ENCODE data around the gene PCNX2. TPM values are rescaled to one million over a fixed set of nuclear protein-coding genes. Genes with fewer than 3 reads are reported as not detected.

Gene PCNX2
- total RNA-seq, 1 donor from 2014 or later = 48.8 TPM

- intact Hi-C loops (cut with micrococcal nuclease) = no loop called here
These were observed 325.0 kb downstream of the PCNX2 start for GRCh38 chr1:232970508-232970907.

GRCh38 chr1:232969799-232970198, 325.7 kb downstream of the PCNX2 start:
- intact Hi-C loops (cut with micrococcal nuclease) = no loop called here

GRCh38 chr1:232968965-232969364, 326.6 kb downstream of the PCNX2 start:
- intact Hi-C loops (cut with micrococcal nuclease) = no loop called here

- intact Hi-C loops (cut with micrococcal nuclease) = no loop called here
These were observed 327.1 kb downstream of the PCNX2 start for GRCh38 chr1:232968391-232968790.

- intact Hi-C loops (cut with micrococcal nuclease) = no loop called here
These were observed 328.9 kb downstream of the PCNX2 start for GRCh38 chr1:232966663-232967062.

- intact Hi-C loops (cut with micrococcal nuclease) = no loop called here
These were observed 329.7 kb downstream of the PCNX2 start for GRCh38 chr1:232965912-232966217.

- intact Hi-C loops (cut with micrococcal nuclease) = no loop called here
These were observed 330.2 kb downstream of the PCNX2 start for GRCh38 chr1:232965124-232965911.

GRCh38 chr1:232964601-232965000, 330.9 kb downstream of the PCNX2 start:
- intact Hi-C loops (cut with micrococcal nuclease) = no loop called here

GRCh38 chr1:232962761-232963745, 332.5 kb downstream of the PCNX2 start:
- intact Hi-C loops (cut with micrococcal nuclease) = no loop called here

GRCh38 chr1:232958067-232958466, 337.5 kb downstream of the PCNX2 start:
- intact Hi-C loops (cut with micrococcal nuclease) = no loop called here

- intact Hi-C loops (cut with micrococcal nuclease) = no loop called here
These were observed 339.4 kb downstream of the PCNX2 start for GRCh38 chr1:232956081-232956480.

- intact Hi-C loops (cut with micrococcal nuclease) = loop anchor here (5.0 kb wide), 6 partner anchors 328 to 1977 kb away; partner anchors contain the start of genes ARV1, PCNX2, TSNAX and TTC13
These were observed 340.7 kb downstream of the PCNX2 start for GRCh38 chr1:232954594-232955365.

- intact Hi-C loops (cut with micrococcal nuclease) = loop anchor here (1.0 to 5.0 kb wide), 7 partner anchors 48 to 1976 kb away; partner anchors contain the start of genes ARV1, PCNX2, TSNAX and TTC13
These were observed 342.7 kb downstream of the PCNX2 start for GRCh38 chr1:232952514-232953499.

- intact Hi-C loops (cut with micrococcal nuclease) = loop anchor here (2.0 to 5.0 kb wide), 11 partner anchors 27 to 1974 kb away; partner anchors contain the start of genes ARV1, EXOC8, PCNX2 and SIPA1L2
These were observed 343.9 kb downstream of the PCNX2 start for GRCh38 chr1:232951605-232952004.

GRCh38 chr1:232951180-232951579, 344.3 kb downstream of the PCNX2 start:
- intact Hi-C loops (cut with micrococcal nuclease) = loop anchor here (2.0 to 5.0 kb wide), 11 partner anchors 28 to 1974 kb away; partner anchors contain the start of genes ARV1, EXOC8, PCNX2 and SIPA1L2

GRCh38 chr1:232950197-232951176, 345.0 kb downstream of the PCNX2 start, which contains the start of gene NTPCR:
TSS of gene NTPCR (plus strand) at chr1:232950611. CDS start at chr1:232950711, 100 bp downstream.
- intact Hi-C loops (cut with micrococcal nuclease) = loop anchor here (1.0 to 5.0 kb wide), 15 partner anchors 26 to 1973 kb away; partner anchors contain the start of genes ARV1, EXOC8, MAP10 and MAP3K21

GRCh38 chr1:232949636-232950196, 345.8 kb downstream of the PCNX2 start:
- intact Hi-C loops (cut with micrococcal nuclease) = loop anchor here (1.0 to 5.0 kb wide), 15 partner anchors 25 to 1972 kb away; partner anchors contain the start of genes ARV1, EXOC8, MAP10 and MAP3K21

- intact Hi-C loops (cut with micrococcal nuclease) = no loop called here
These were observed 351.2 kb downstream of the PCNX2 start for GRCh38 chr1:232944347-232944746.

Measured in T-helper 1 cell treated with Interleukin-12 subunit alpha and Interleukin-12 subunit beta and Interleukin-4 antibody, amounts not matched to agents 30 ng/mL and 1 ng/mL, for 36 hours (primary cell).